ENCODE results near the gene TXK. TPM values are rescaled to one million over a fixed set of nuclear protein-coding genes. Genes with fewer than 3 reads are reported as not detected.

The TXK gene
- total RNA-seq, 1 donor, result 0.90 TPM

DNA sequence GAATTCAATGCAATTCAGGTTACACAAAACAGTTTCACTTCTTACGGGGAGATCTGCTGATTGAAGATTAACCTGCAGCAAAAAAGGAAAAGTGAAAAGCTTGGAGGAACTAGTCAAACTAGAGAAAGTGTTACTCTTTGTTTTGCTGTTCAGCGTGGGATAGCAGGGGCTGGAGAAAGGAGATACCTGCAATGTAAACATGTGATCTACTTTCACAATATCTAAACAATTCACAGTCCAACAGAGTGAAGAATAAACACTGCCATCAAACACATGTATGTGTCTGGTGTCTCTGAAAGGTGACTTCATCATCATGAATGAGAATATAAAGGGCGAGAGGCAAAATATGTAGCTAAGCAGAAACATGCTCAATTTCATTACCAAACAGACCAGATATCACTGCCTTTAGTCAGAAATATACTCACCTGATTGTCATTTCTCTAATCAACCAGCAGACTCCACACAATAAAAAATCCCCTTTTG is 91.0 kb downstream of the TXK start:
- TF ChIP-seq, protein P1, sequence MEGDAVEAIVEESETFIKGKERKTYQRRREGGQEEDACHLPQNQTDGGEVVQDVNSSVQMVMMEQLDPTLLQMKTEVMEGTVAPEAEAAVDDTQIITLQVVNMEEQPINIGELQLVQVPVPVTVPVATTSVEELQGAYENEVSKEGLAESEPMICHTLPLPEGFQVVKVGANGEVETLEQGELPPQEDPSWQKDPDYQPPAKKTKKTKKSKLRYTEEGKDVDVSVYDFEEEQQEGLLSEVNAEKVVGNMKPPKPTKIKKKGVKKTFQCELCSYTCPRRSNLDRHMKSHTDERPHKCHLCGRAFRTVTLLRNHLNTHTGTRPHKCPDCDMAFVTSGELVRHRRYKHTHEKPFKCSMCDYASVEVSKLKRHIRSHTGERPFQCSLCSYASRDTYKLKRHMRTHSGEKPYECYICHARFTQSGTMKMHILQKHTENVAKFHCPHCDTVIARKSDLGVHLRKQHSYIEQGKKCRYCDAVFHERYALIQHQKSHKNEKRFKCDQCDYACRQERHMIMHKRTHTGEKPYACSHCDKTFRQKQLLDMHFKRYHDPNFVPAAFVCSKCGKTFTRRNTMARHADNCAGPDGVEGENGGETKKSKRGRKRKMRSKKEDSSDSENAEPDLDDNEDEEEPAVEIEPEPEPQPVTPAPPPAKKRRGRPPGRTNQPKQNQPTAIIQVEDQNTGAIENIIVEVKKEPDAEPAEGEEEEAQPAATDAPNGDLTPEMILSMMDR (IDR thresholded peaks at IDR 0.05; ENCODE audit: insufficient read depth, low read length), result no peak
- no peak overlapping the region for H3K4me3 ChIP-seq (ENCODE audit: low read depth, low read length)
- no peak for DNase-seq (ENCODE audit: low read depth)

DNA sequence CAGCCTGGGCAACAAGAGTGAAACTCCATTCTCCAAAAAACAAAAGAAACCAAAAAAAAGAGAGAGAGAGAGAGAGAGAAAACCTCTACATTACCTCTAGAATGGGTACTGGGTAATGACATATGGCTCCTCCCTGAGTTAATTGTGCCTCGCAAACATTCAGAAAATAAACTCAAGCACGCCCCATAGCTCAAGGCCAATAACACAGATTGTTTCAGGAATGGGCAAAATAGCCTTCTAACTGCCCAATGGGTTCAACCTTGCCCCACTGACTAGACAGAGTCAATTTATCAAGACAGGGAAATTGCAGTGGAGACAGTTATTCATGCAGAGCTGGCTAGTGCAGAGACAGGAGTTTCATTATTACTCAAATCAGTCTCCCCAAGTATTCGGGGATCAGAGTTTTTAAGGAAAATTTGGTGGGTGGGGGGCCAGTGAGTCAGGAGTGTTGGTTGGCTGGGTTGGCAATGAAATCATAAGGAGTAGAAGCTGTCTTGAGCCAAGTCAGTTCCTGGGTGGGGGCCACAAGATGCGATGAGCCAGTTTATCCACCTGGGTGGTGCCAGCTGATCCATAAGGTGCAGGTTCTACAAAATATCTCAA is 92.4 kb downstream of the TXK start:
- no peak for DNase-seq (ENCODE audit: low read depth)
- no peak overlapping the region for H3K4me3 ChIP-seq (ENCODE audit: low read depth, low read length)
- TF ChIP-seq, protein P1 (IDR thresholded peaks at IDR 0.05; ENCODE audit: insufficient read depth, low read length), result no peak

GRCh38 chr4:48039561-48039960 is 94.5 kb downstream of the TXK start:
- TF ChIP-seq, protein P1 (IDR thresholded peaks at IDR 0.05; ENCODE audit: insufficient read depth, low read length), result no peak
- no peak overlapping the region for H3K4me3 ChIP-seq (ENCODE audit: low read depth, low read length)
- no peak for DNase-seq (ENCODE audit: low read depth)

DNA sequence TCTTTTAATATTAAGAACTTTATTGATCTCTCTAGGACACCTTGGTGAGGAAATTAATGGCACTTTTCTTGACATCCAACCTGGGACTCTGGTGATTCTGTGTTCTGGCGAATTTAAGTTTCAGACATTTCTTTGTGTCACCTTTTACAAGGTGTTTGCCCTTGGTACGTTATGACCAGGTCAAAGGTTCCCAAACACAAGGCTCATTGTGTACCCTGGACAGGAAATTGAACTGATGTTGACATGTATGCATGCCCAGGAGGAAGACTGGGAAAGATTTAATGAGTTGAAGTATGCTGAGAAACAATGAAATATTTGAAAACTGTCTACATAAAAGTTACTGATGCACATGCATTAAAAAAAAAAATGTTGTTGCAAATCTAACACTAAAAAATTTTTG is 95.4 kb downstream of the TXK start:
- TF ChIP-seq, protein P1 (IDR thresholded peaks at IDR 0.05; ENCODE audit: insufficient read depth, low read length), result no peak
- no peak for DNase-seq (ENCODE audit: low read depth)
- H3K4me3 ChIP-seq (ENCODE audit: low read depth, low read length), result no peak overlapping the region

DNA sequence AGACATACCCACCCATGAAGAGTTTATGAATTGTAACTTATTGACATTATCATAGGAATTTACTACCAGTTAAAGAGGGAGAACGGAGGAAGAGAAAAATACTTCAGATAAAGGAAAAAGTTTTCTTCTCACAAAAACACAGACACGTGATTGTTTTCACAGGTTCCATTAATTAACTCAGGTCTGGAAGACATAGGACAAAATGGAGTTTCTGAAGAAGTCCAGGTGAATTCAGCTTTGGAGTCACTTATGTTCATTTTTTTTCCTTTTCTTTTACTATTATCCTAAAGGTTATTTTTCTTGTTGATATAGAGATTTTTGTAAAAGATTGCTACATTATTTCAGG is 97.0 kb downstream of the TXK start:
- no peak for DNase-seq (ENCODE audit: low read depth)
- H3K4me3 ChIP-seq (ENCODE audit: low read depth, low read length), result no peak overlapping the region
- TF ChIP-seq, protein P1 (IDR thresholded peaks at IDR 0.05; ENCODE audit: insufficient read depth, low read length), result no peak

DNA sequence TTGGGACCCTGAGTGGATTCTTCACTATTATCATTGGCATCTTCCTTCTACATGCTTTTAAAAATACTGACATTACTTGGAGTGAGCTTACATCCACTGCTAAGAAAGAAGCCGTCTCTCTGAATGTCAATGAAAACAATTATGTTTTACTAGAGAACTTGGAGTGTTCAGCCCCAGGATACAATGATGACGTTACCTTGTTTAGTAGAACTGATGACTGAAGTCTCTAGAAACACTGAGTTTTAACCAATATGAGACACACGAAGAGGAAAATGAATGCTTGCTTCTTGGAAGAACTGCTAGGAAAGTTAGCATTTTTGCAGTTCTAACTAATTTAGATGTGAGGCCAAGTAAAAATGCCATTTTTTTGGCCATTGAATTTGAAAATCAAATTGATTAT is 98.1 kb downstream of the TXK start:
- no peak for DNase-seq (ENCODE audit: low read depth)
- H3K4me3 ChIP-seq (ENCODE audit: low read depth, low read length), result no peak overlapping the region
- TF ChIP-seq, protein P1 (IDR thresholded peaks at IDR 0.05; ENCODE audit: insufficient read depth, low read length), result no peak

Data from fibroblast of the aortic adventitia (primary cell).